Chondrocyte (in vitro differentiated cells): ENCODE measurements around the gene ZDHHC7. TPM values are rescaled to one million over a fixed set of nuclear protein-coding genes. Genes with fewer than 3 reads are reported as not detected.

Source experiments
- DNase-seq: peaks from one replicate; pipeline ENCODE4 v3.0.0; 2021; ENCODE audit warnings: mixed read lengths, low spot score
- H3K27ac Mint-ChIP-seq: one replicate; pipeline ENCODE4 v1.8.0; 2021; ENCODE audit warnings: mild to moderate bottlenecking, moderate library complexity, mixed read lengths; ENCODE audit not compliant: unreplicated experiment
- H3K27me3 Mint-ChIP-seq: 2 replicates; pipeline ENCODE4 v1.8.0; 2021; ENCODE audit warnings: low read depth, mixed read lengths
- H3K36me3 Mint-ChIP-seq: 2 replicates; pipeline ENCODE4 v1.8.0; 2021; ENCODE audit warnings: low read depth, mixed read lengths
- H3K4me1 Mint-ChIP-seq: 2 replicates; pipeline ENCODE4 v1.8.0; 2021; ENCODE audit warnings: low read depth, mild to moderate bottlenecking, mixed read lengths
- H3K4me3 Mint-ChIP-seq: one replicate; pipeline ENCODE4 v1.8.0; 2021; ENCODE audit warnings: mild to moderate bottlenecking, moderate library complexity, mixed read lengths; ENCODE audit not compliant: unreplicated experiment
- H3K9me3 Mint-ChIP-seq: 2 replicates; pipeline ENCODE4 v1.8.0; 2021; ENCODE audit warnings: low read depth, mixed read lengths
- CTCF ChIP-seq: fragments of 200-600 bp; sonication (generic); IDR thresholded peaks from 2 replicates; pipeline ENCODE4 v1.5.0; 2021; ENCODE audit warnings: antibody characterized with exemption, mild to moderate bottlenecking, moderate library complexity
- total RNA-seq: library from RNA; stranded (reverse); gene quantifications from 3 replicates; pipeline ENCODE4 v1.2.1, GENCODE V29; 2021

Gene ZDHHC7
- total RNA-seq, 1 donor from 2014 or later, result 50.2 TPM

GRCh38 chr16:84975522-84975921 lies 35.8 kb downstream of the ZDHHC7 start:
- H3K9me3 Mint-ChIP-seq, result no peaks in the 10 kb centered on the region
- H3K36me3 Mint-ChIP-seq, result peaks cover 27% of the 10 kb centered on the region

GRCh38 chr16:84975066-84975465 lies 36.3 kb downstream of the ZDHHC7 start:
- TF ChIP-seq CTCF, result no peak
- Mint-ChIP-seq H3K4me3 (no peak overlapping the region), H3K9me3 (no peaks in the 10 kb centered on the region), H3K27me3 (no peaks in the 10 kb centered on the region), H3K36me3 (peaks cover 25% of the 10 kb centered on the region), H3K27ac (no peak overlapping the region), H3K4me1 (peaks cover 19% of the 10 kb centered on the region)
- no peak for DNase-seq

More at GRCh38 chr16:84975522-84975921, 35.8 kb downstream of the ZDHHC7 start:
- no peaks in the 10 kb centered on the region for H3K27me3 Mint-ChIP-seq
- no peak overlapping the region for H3K27ac Mint-ChIP-seq
- H3K4me1 Mint-ChIP-seq, result peaks cover 17% of the 10 kb centered on the region
- no peak overlapping the region for H3K4me3 Mint-ChIP-seq
- no peak for DNase-seq
- TF ChIP-seq CTCF, result no peak

GRCh38 chr16:84973776-84974523 lies 37.4 kb downstream of the ZDHHC7 start:
- no peaks in the 10 kb centered on the region for H3K27me3 Mint-ChIP-seq
- H3K36me3 Mint-ChIP-seq, result peaks cover 21% of the 10 kb centered on the region
- no peaks in the 10 kb centered on the region for H3K9me3 Mint-ChIP-seq
- peaks cover 19% of the 10 kb centered on the region for H3K4me1 Mint-ChIP-seq
- no peak for TF ChIP-seq CTCF
- no peak overlapping the region for H3K4me3 Mint-ChIP-seq
- no peak for DNase-seq
- no peak overlapping the region for H3K27ac Mint-ChIP-seq

GRCh38 chr16:84973236-84973635 lies 38.1 kb downstream of the ZDHHC7 start:
- Mint-ChIP-seq H3K4me1 (peaks cover 19% of the 10 kb centered on the region), H3K36me3 (peaks cover 21% of the 10 kb centered on the region), H3K27ac (peak overlapping the region; percentile 88), H3K9me3 (no peaks in the 10 kb centered on the region), H3K27me3 (no peaks in the 10 kb centered on the region), H3K4me3 (no peak overlapping the region)
- no peak for TF ChIP-seq CTCF
- DNase-seq, result no peak

- Mint-ChIP-seq H3K27ac (peak overlapping the region; percentile 27), H3K4me1 (peaks cover 13% of the 10 kb centered on the region), H3K4me3 (no peak overlapping the region), H3K36me3 (peaks cover 8% of the 10 kb centered on the region), H3K27me3 (no peaks in the 10 kb centered on the region), H3K9me3 (no peaks in the 10 kb centered on the region)
- no peak for DNase-seq
- TF ChIP-seq CTCF, result peak; percentile 99
Measured at GRCh38 chr16:84970447-84971127, 40.7 kb downstream of the ZDHHC7 start.
